GM19023 (cell line): ENCODE results near the gene ADCY10.
A peak's percentile ranks its signal among the peaks of the same experiment; 100 is the strongest.
"Not testable (repeated sequence)": the region's sequence is repeated elsewhere in the genome, so short reads cannot be mapped to it uniquely, and the experiment has no call there.

Experiments
- ATAC-seq: cut with Tn5 transposase; IDR thresholded peaks from one replicate; pipeline ENCODE4 v1.9.1; 2021; ENCODE audit warnings: mild to moderate bottlenecking, moderate library complexity; ENCODE audit not compliant: unreplicated experiment

The ADCY10 gene

DNA sequence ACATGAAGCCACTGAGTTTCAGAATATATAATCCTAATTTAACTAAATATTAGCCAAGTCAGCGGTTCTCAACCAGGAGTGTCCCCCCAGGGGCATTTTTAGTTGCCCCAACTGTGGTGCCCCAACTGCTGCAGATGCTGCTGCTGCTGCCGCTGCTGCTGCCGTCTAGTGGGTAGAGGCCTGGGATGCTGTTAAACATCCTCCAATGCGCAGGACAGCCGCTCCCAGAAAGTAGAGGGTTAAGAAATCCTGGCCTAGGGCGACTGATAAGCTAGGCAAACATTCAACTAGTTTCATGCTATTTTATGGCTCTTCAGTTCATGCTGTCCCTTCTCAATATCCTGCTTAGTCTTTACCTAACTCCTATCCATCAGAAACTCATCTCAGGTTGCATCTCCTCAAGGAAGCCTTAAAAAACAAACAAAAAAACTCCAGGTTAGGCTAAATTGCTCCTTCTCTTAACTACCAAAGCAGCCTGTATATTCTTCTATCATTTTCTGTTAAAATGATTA, 12.6 kb upstream of the ADCY10 start:
- ATAC-seq: no peak

- ATAC-seq: no peak
Observed at GRCh38 chr1:167924543-167925231, 10.8 kb upstream of the ADCY10 start.

- ATAC-seq: no peak
Observed at GRCh38 chr1:167924102-167924501, 10.2 kb upstream of the ADCY10 start.

DNA sequence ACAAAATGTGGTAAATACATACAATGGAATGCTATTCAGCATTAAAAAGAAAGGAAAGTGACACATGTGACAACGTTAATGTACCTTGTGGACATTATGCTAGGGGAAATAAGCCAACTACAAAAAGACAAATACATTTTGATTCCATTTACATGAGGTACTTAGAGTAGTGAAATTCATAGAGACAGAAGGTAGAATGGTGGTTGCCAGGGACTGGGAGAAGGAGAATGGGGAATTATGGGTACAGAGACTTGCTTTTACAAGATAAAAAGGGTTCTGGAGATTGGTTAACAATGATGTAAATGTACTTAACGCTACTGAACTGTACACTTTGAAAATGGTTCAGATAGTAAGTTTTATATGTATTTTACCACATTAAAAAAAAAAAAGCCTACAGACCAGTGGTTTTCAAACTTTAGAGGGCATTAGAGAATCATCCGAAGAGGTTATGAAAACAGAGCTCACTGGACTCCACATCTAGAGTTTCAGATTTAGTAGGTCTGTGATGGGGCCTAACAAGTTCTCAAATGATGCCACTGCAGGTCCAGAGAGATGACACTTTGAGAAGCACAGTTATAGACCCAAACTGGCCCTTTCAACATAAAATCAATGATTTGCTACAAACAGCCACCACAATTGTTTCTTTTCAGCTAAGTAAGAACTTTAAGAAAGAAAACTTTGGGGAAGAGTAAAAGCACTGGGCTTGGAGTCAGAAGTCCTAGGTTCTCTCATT, 9.6 kb upstream of the ADCY10 start:
- no peak for ATAC-seq

DNA sequence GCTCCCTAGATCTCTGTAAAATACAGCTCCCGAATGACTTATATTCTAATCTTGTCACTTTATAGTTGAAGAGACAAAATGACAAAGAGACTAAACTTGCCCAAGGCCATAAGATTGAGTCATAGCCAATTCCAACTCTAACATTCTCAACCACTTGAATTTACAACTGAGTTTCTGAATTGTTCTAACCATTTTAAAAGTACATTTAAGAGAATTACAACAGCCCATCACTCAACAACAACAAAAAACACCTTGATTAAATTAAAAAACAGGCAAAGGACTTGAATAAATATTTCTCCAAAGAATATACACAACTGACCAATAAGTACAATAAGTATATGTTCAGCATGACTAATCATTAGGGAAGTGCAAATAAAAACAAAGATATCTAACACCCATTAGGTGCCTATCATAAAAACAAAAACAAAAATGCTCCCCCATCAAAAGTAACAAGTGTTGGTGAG, 8.7 kb upstream of the ADCY10 start:
- no peak for ATAC-seq

GRCh38 chr1:167922023-167922422, 8.1 kb upstream of the ADCY10 start:
- ATAC-seq: no peak

DNA sequence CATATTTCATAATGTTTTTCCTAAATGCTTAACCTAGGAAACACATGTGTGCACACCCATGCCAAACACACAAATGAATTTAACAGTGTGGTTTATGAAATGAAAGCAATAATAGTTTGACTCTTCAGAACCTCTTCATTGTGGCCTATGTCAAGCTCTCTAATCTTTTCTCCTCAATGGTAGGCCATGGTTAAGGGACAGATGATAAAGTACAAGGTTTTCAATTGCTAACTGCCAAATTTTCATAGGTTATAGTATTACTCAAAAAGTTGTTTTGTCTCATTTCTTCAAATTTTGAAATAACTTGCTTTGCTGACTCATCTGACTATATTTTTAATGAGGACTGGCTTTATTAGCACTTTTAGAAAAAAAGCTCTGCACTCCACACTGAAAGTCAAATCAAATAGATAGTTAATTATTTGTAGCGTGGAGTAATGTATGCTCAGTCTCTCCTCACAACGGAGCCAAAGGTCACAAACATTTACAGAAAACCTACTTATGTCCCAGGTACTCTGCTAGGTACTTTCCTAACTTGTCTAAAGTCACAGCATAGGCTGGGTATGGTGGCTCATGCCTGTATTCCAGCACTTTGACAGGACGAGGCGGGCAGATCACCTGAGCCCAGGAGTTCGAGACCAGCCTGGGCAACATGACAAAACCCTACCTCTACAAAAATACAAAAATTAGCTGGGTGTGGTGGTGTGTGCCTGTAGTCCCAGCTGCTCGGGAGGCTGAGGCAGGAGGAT, 3.0 kb upstream of the ADCY10 start:
- no peak for ATAC-seq

GRCh38 chr1:167915569-167915968, 1.6 kb upstream of the ADCY10 start:
- no peak for ATAC-seq

DNA sequence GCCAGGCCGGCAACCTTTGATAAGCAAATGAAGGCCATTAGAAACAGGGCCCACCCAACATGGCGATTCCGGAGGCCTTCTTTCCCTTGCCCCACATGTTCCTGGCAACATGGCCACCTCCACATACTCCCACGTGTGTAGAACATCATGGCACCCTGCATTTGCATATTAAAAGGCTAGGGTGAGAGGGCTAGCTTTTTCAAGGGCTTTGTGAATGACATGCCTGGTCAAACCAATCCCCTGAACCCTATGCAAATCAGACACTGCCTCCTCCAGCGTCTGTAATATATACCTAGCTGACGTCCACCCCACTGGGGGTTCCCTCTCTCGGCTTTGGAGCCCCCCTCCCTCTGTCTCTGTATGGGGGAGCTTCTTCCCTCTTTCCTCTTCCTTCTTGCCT, 1.6 kb downstream of the ADCY10 start:
- ATAC-seq: no peak

GRCh38 chr1:167911413-167911812, 2.5 kb downstream of the ADCY10 start:
- no peak for ATAC-seq

DNA sequence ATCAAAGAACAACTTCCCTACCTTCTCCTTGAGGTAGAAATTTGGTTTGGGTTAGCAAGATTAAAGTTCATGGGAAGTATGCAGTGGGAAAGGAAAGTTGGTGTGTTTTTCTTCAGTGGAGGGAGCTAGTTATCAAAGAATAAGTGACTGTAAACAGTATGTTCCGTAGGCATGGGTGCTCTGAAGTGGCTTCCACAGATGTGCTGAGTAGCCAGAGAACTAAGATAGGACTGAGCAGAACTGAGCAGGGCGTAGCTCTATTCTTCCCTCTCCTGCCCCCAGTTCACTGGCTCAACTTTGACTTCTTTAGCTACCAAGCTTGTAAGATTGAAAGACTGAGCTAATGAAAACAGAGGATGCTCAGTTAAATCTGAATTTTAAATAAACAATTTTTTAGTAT, 3.4 kb downstream of the ADCY10 start:
- no peak for ATAC-seq

DNA sequence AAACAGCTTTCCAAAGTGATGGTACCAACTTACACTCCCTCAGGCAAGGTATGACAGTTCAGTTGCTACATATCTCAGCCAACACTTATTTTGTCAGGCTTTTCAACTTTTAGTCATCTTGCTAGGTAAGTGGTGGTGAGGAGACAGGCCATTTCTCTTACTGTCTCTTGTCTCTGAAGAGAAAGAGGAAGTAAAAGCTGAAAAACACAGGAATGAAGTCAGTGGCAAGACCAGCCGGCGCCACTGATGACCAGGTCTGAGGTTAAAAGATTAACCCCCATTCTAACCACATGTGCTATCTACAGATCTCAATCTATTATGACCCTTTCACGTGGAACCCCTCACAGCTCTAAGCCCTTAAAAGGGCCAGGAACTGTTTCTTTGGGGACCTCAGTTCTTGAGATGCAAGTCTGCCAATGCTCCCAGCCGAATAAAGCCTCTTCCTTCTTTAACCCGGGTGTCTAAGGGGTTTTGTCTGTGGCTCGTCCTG, 4.2 kb downstream of the ADCY10 start:
- ATAC-seq: no peak

DNA sequence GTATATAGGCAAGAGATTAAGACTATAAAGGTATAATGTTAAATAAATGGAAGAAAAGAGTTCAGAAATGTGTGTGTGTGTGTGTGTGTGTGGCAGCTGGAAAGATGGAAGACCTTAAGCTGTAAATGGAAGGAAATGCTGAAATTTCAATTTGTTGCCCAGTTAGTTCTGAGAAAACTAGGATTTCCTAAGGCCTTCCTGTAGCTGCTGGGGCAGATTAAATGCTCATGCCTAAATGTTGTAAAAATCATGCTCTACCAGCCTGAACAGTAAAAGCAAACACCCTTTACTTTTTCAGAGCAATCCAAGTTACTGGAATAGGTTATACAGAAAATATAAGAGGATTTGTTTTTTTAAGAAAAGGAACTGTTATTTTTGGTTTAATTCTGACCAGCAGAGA, 8.3 kb downstream of the ADCY10 start:
- ATAC-seq: no peak

GRCh38 chr1:167905182-167905581, 8.8 kb downstream of the ADCY10 start:
- no peak for ATAC-seq

DNA sequence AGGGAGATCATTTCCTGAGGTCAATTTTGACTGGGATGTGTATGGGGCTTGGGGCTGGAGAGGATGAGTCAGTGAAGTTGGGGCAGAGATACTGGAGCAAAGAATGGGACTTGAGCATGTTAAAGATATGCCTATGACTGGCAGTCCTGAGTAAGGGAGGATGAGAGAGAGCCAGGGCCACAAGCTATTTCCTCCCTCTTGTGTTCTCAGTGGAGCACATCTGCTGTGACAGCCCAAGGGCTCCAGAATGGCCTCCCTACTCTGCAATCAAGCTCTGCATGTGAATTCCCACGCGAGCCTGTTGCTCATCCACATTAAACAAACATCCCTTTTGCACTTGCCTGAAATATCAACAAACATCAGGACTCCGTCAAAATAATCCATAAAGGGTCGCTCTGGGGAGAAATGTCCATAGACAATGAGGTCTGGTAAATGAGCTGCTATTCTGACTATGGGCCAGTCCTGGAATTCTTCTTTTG, 9.2 kb downstream of the ADCY10 start:
- no peak for ATAC-seq

GRCh38 chr1:167900907-167901306, 13.0 kb downstream of the ADCY10 start:
- no peak for ATAC-seq

DNA sequence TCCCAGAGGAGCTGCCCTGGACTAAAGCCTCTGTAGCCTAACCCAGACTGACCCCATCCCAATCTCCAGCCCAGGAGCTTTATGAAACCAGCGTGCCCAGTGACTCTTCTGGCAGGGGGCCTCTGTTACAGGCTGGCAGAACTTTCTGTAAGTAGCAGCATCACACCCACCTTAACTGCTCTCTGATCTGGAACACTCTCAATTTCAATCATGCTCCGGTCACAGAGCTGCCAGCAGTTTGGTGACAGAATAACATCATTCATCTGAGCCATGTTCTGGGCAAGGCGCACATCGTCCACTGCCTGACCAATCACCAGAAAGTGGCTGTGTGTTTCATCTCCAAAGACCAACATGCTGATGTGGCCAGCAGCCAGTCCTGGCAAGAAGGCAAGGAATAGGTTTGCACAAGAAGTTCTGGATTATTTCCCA, 14.7 kb downstream of the ADCY10 start:
- peak; percentile 90 for ATAC-seq

GRCh38 chr1:167898578-167899222, 15.2 kb downstream of the ADCY10 start:
- ATAC-seq: no peak

GRCh38 chr1:167893798-167894197, 20.1 kb downstream of the ADCY10 start:
- ATAC-seq: no peak

GRCh38 chr1:167890400-167890799, 23.5 kb downstream of the ADCY10 start:
- no peak for ATAC-seq

GRCh38 chr1:167887187-167887586, 26.7 kb downstream of the ADCY10 start:
- not testable (repeated sequence) for ATAC-seq
